ENCODE data around the gene ZP1. TPM values are rescaled to one million over a fixed set of nuclear protein-coding genes. Genes with fewer than 3 reads are reported as not detected.
A peak's percentile ranks its signal among the peaks of the same experiment; 100 is the strongest.

Gene ZP1
- total and polyA plus RNA-seq, 10 of the 15 experiments (the other 5 are each of a cell fraction or from before 2014, with no cell fraction given) = not detected

GRCh38 chr11:60906132-60906972 lies 39.0 kb downstream of the ZP1 start, which contains the start of gene PRPF19 (continued):
- TF ChIP-seq CUX1 (IDR thresholded peaks at IDR 0.05; ENCODE audit: insufficient replicate concordance, low read depth, low read length) (no peak), ZSCAN29 (IDR thresholded peaks at IDR 0.05) (peak; percentile 99), KLF5 (IDR thresholded peaks at IDR 0.05; ENCODE audit: partially characterized antibody) (no peak), CBX3 (IDR thresholded peaks at IDR 0.05; ENCODE audit: borderline replicate concordance, low read depth) (no peak), EZH2 (IDR thresholded peaks at IDR 0.05; ENCODE audit: borderline replicate concordance, control insufficient read depth, low read depth, low read length) (no peak), ZNF24 (IDR thresholded peaks at IDR 0.05) (no peak), HDAC2 (IDR thresholded peaks at IDR 0.05) (no peak), RELA (IDR thresholded peaks at IDR 0.05; ENCODE audit: borderline replicate concordance, partially characterized antibody) (no peak), SMAD5 (IDR thresholded peaks at IDR 0.05; ENCODE audit: low read depth) (peak; percentile 81; the same call in 1 of the 2 replicates), ATF2 (IDR thresholded peaks at IDR 0.05; ENCODE audit: low read length) (no peak), HDGF (IDR thresholded peaks at IDR 0.05) (no peak), ETV6 (conservative IDR thresholded peaks at IDR 0.05 in 1 of 2, IDR thresholded peaks at IDR 0.05 in 1 of 2; ENCODE audit: borderline replicate concordance in 1 of 2, low read depth in 1 of 2) (no peak; a peak in 1 of 4 replicates), POLR2AphosphoS5 (IDR thresholded peaks at IDR 0.05; ENCODE audit: low read length) (peak; percentile 96), SREBF2 (IDR thresholded peaks at IDR 0.05; ENCODE audit: low read length) (no peak), MYC (IDR thresholded peaks at IDR 0.05; ENCODE audit: insufficient read depth, insufficient read length, insufficient replicate concordance, low read length, severe bottlenecking) (peak; percentile 85), PAX5 (IDR thresholded peaks at IDR 0.05; ENCODE audit: borderline replicate concordance, low read depth, low read length) (peak; percentile 11; the same call in 1 of the 2 replicates), USF2 (IDR thresholded peaks at IDR 0.05; ENCODE audit: borderline replicate concordance, low read depth, low read length) (peak; percentile 15; the same call in 1 of the 2 replicates), ZNF217 (IDR thresholded peaks at IDR 0.05) (no peak), NKRF (conservative IDR thresholded peaks at IDR 0.05) (peak; percentile 81), SMAD1 (IDR thresholded peaks at IDR 0.05; ENCODE audit: low read depth, partially characterized antibody) (no peak), KDM1A (IDR thresholded peaks at IDR 0.05; ENCODE audit: borderline replicate concordance) (no peak)
